Uterus (tissue), 4 donors: ENCODE results near the gene TRIM44. TPM values are rescaled to one million over a fixed set of nuclear protein-coding genes. Genes with fewer than 3 reads are reported as not detected.

Experiments
- DNase-seq, 2 donors: peaks; one replicate each; pipeline ENCODE4 v3.0.0-alpha.2; 2019 to 2020
- H3K27ac ChIP-seq, 2 donors: fragments of 200-600 bp; sonication (generic); 1 replicate in 1 of 2; 2 replicates in 1 of 2; pipeline ENCODE4 v1.5.1; 2016 to 2018
- H3K27me3 ChIP-seq, 2 donors: fragments of 200-600 bp; sonication (generic); one replicate each; pipeline ENCODE4 v1.5.1; 2018 to 2019; ENCODE audit warnings: control low read depth in 1 of 2
- H3K36me3 ChIP-seq, 2 donors: fragments of 200-600 bp; sonication (generic); one replicate each; pipeline ENCODE4 v1.5.1; 2019; ENCODE audit warnings: control low read depth in 1 of 2
- H3K4me1 ChIP-seq, 2 donors: fragments of 200-600 bp; sonication (generic); one replicate each; pipeline ENCODE4 v1.5.1; 2018 to 2019; ENCODE audit warnings: control low read depth in 1 of 2
- H3K4me3 ChIP-seq, 2 donors: fragments of 200-600 bp; sonication (generic); 1 replicate in 1 of 2; 2 replicates in 1 of 2; pipeline ENCODE4 v1.5.1; 2018 to 2019; ENCODE audit warnings: mild to moderate bottlenecking in 1 of 2
- H3K9me3 ChIP-seq, 2 donors: fragments of 200-600 bp; sonication (generic); one replicate each; pipeline ENCODE4 v1.5.1; 2019; ENCODE audit warnings: control low read depth in 1 of 2
- POLR2A ChIP-seq, 2 donors: fragments of 450-650 bp; IDR thresholded peaks; one replicate each; pipeline ENCODE4 v1.6.1; 2016; ENCODE audit warnings: antibody characterized with exemption in 2 of 2, mild to moderate bottlenecking in 1 of 2, moderate library complexity in 1 of 2
- intact Hi-C: fragments of 100-400 bp; cut with DNase I; formaldehyde crosslinking; loops from one replicate; pipeline ENCODE4 v1.15.1; 2023; ENCODE audit warnings: low total_unique reads
- total RNA-seq, 4 donors: library from RNA; depleted of rRNA in 3 of 4; stranded (reverse); fragments of >200 nt in 3 of 4; gene quantifications; one replicate each; pipeline versions ENCODE4 v1.1.0 to v1.2.4, GENCODE V29; 2014 to 2023
- TF ChIP-seq, protein P1 (sequence below), 4 experiments: fragments of 200-600 bp in 2 of 4; fragments of 450-650 bp in 2 of 4; sonication (generic) in 2 of 4; IDR thresholded peaks; one replicate each; pipeline ENCODE4 v1.5.1; 2016 to 2019; ENCODE audit warnings: antibody characterized with exemption in 4 of 4, mild to moderate bottlenecking in 2 of 4, moderate library complexity in 1 of 4
- donor health status: DM: yes; HTN: yes; CAD: no.

TRIM44 gene
- total RNA-seq, 4 donors from 2014 or later = 16.1 to 65.3 (median 40.4) TPM

DNA sequence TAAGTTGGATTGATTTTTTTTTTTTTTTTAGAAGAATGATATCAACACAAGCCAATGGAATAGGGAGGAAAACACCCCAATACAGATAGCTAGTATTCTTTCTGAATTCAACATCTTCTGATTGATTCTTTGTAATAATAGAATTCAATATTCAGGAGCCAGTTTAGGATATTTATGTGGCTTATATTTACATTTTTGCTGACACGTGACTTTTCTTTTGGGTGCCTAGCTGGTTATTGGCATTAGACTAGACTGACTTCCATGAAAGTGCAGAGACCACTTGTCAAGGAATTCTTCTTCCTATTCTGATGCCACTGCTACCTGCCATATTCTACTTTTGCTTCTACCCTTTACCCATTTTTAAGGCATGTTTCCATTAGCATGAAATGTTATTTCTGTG is 16.4 kb downstream of the TRIM44 start:
- Histone ChIP-seq H3K36me3 (no peaks in the 10 kb centered on the region), H3K27me3 (no peaks in the 10 kb centered on the region), H3K27ac (no peak overlapping the region), H3K9me3 (no peaks in the 10 kb centered on the region), H3K4me3 (no peak overlapping the region), H3K4me1 (no peaks in the 10 kb centered on the region)
- TF ChIP-seq, protein P1, sequence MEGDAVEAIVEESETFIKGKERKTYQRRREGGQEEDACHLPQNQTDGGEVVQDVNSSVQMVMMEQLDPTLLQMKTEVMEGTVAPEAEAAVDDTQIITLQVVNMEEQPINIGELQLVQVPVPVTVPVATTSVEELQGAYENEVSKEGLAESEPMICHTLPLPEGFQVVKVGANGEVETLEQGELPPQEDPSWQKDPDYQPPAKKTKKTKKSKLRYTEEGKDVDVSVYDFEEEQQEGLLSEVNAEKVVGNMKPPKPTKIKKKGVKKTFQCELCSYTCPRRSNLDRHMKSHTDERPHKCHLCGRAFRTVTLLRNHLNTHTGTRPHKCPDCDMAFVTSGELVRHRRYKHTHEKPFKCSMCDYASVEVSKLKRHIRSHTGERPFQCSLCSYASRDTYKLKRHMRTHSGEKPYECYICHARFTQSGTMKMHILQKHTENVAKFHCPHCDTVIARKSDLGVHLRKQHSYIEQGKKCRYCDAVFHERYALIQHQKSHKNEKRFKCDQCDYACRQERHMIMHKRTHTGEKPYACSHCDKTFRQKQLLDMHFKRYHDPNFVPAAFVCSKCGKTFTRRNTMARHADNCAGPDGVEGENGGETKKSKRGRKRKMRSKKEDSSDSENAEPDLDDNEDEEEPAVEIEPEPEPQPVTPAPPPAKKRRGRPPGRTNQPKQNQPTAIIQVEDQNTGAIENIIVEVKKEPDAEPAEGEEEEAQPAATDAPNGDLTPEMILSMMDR (IDR thresholded peaks at IDR 0.05) = no peak
- no peak for TF ChIP-seq POLR2A (IDR thresholded peaks at IDR 0.05)
- intact Hi-C loops = no loop called here
- DNase-seq = no peak

GRCh38 chr11:35680506-35680905 is 17.9 kb downstream of the TRIM44 start:
- intact Hi-C loops = no loop called here
- H3K4me3 ChIP-seq = no peak overlapping the region
- no peaks in the 10 kb centered on the region for H3K9me3 ChIP-seq
- no peaks in the 10 kb centered on the region for H3K27me3 ChIP-seq
- no peak for DNase-seq
- H3K4me1 ChIP-seq = no peaks in the 10 kb centered on the region
- TF ChIP-seq, protein P1 (IDR thresholded peaks at IDR 0.05) = no peak
- no peak for TF ChIP-seq POLR2A (IDR thresholded peaks at IDR 0.05)
- no peak overlapping the region for H3K27ac ChIP-seq
- H3K36me3 ChIP-seq = no peaks in the 10 kb centered on the region

- Histone ChIP-seq H3K27ac (no peak overlapping the region), H3K36me3 (no peaks in the 10 kb centered on the region), H3K27me3 (no peaks in the 10 kb centered on the region), H3K4me3 (no peak overlapping the region), H3K9me3 (no peaks in the 10 kb centered on the region), H3K4me1 (no peaks in the 10 kb centered on the region)
- DNase-seq = no peak
- TF ChIP-seq POLR2A (IDR thresholded peaks at IDR 0.05) = no peak
- TF ChIP-seq, protein P1 (IDR thresholded peaks at IDR 0.05) = no peak
- intact Hi-C loops = no loop called here
Measured at GRCh38 chr11:35681163-35681767, 18.7 kb downstream of the TRIM44 start.

- Histone ChIP-seq H3K36me3 (no peaks in the 10 kb centered on the region), H3K27me3 (no peaks in the 10 kb centered on the region), H3K4me3 (no peak overlapping the region), H3K9me3 (no peaks in the 10 kb centered on the region), H3K4me1 (no peaks in the 10 kb centered on the region), H3K27ac (no peak overlapping the region)
- intact Hi-C loops = no loop called here
- TF ChIP-seq, protein P1 (IDR thresholded peaks at IDR 0.05) = no peak
- no peak for TF ChIP-seq POLR2A (IDR thresholded peaks at IDR 0.05)
- no peak for DNase-seq
Measured at GRCh38 chr11:35682230-35683173, 19.9 kb downstream of the TRIM44 start.

DNA sequence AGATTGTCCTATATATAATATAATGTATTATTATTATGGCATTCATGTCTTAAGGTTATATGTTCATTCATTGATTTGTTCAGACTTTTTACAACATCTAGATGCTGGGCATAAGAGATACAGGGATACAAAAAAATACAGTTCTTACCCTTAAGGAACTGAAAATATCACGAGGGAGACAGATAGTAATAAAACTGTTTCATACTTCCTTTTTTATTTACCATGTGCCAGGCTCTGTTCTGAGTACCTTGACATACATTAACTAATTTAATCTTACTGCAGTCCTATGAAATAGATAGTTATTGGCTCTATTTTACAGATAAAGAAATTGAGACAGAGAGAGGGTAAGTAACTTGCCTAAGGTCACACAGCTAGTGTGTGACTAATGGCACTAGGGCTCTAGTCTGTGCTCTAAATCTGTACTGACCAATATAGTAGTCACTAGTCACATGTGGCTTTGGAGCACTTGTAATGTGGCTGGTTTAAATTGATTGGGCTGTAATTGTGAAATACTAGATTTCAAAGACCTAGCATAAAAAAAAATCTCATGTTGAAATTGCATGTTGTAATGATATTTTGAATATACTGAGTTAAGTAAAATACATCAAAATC is 21.3 kb downstream of the TRIM44 start:
- intact Hi-C loops = no loop called here
- Histone ChIP-seq H3K27me3 (no peaks in the 10 kb centered on the region), H3K36me3 (no peaks in the 10 kb centered on the region), H3K9me3 (no peaks in the 10 kb centered on the region), H3K4me1 (no peaks in the 10 kb centered on the region), H3K27ac (no peak overlapping the region), H3K4me3 (no peak overlapping the region)
- TF ChIP-seq, protein P1 (IDR thresholded peaks at IDR 0.05) = no peak
- no peak for TF ChIP-seq POLR2A (IDR thresholded peaks at IDR 0.05)
- DNase-seq = no peak
